Common myeloid progenitor, CD34-positive (primary cell): ENCODE measurements around the gene COPZ2.

Source experiments
- CTCF ChIA-PET: fragments of 350-600 bp; sonication (Branson Sonifier 250); formaldehyde crosslinking; loops from one replicate; lab custom pipeline; 2021; ENCODE audit warnings: antibody characterized with exemption; lab: Charles Lee
- POLR2A ChIA-PET: fragments of 350-600 bp; sonication (Branson Sonifier 250); formaldehyde crosslinking; loops from one replicate; lab custom pipeline; 2021; ENCODE audit warnings: antibody characterized with exemption; lab: Charles Lee
- DNase-seq, 3 donors: peaks; one replicate each; pipeline versions ENCODE4 v3.0.0 to v3.0.0-alpha.2; 2013
- H3K27ac ChIP-seq, 2 experiments: 1 replicate in 1 of 2; 2 replicates in 1 of 2; pipeline ENCODE4 v1.7.0; 2013; ENCODE audit warnings: inconsistent platforms in 2 of 2, low read length in 2 of 2, mild to moderate bottlenecking in 2 of 2, low read depth in 1 of 2, moderate library complexity in 1 of 2; ENCODE audit not compliant: severe bottlenecking in 2 of 2, insufficient read depth in 1 of 2, poor library complexity in 1 of 2
- H3K27me3 ChIP-seq, 5 experiments: replicated peaks in 2 of 5; 1 replicate in 3 of 5; 2 replicates in 2 of 5; pipeline versions ENCODE4 v1.6.1 to v1.7.0; 2013; ENCODE audit warnings: low read length in 4 of 5, mild to moderate bottlenecking in 2 of 5, moderate library complexity in 2 of 5, inconsistent platforms in 1 of 5; ENCODE audit not compliant: insufficient read depth in 5 of 5, control insufficient read depth in 4 of 5
- H3K36me3 ChIP-seq, 4 experiments: 1 replicate in 2 of 4; 2 replicates in 2 of 4; pipeline versions ENCODE4 v1.6.1 to v1.7.0; 2013; ENCODE audit warnings: low read length in 3 of 4, control low read depth in 1 of 4, mild to moderate bottlenecking in 1 of 4; ENCODE audit not compliant: control insufficient read depth in 4 of 4, insufficient read depth in 4 of 4
- H3K4me1 ChIP-seq, 4 experiments: 1 replicate in 3 of 4; 2 replicates in 1 of 4; pipeline versions ENCODE4 v1.6.1 to v1.7.1; 2013; ENCODE audit warnings: low read length in 3 of 4, mild to moderate bottlenecking in 3 of 4, control low read depth in 1 of 4, inconsistent platforms in 1 of 4, moderate library complexity in 1 of 4; ENCODE audit not compliant: control insufficient read depth in 4 of 4, insufficient read depth in 4 of 4; ENCODE audit errors: control extremely low read depth in 1 of 4
- H3K4me3 ChIP-seq, 7 experiments: 1 replicate in 4 of 7; 2 replicates in 3 of 7; pipeline versions ENCODE4 v1.5.1 to v1.7.0; 2013; ENCODE audit warnings: mild to moderate bottlenecking in 7 of 7, low read length in 6 of 7, moderate library complexity in 6 of 7, inconsistent platforms in 2 of 7, low read depth in 2 of 7, control low read depth in 1 of 7; ENCODE audit not compliant: insufficient read depth in 4 of 7, control insufficient read depth in 1 of 7; ENCODE audit errors: extremely low read depth in 1 of 7
- H3K9me3 ChIP-seq, 5 experiments: 1 replicate in 4 of 5; 2 replicates in 1 of 5; pipeline versions ENCODE4 v1.6.1 to v1.7.1; 2013; ENCODE audit warnings: low read length in 4 of 5, mild to moderate bottlenecking in 2 of 5, inconsistent platforms in 1 of 5, low read depth in 1 of 5, moderate library complexity in 1 of 5; ENCODE audit not compliant: control insufficient read depth in 4 of 5, insufficient read depth in 2 of 5; ENCODE audit errors: control extremely low read depth in 1 of 5
- WGBS: methylation state at CpG from one replicate; pipeline ENCODE4 v1.1.5; 2013; ENCODE audit not compliant: insufficient coverage; 5-methylcytosine and 5-hydroxymethylcytosine counted together

The COPZ2 gene

GRCh38 chr17:47999582-47999981 is 38.0 kb downstream of the COPZ2 start:
- Histone ChIP-seq H3K4me1 (peaks cover 0 to 42% (median 20%) of the 10 kb centered on the region in 4 experiments), H3K27ac (no peak overlapping the region), H3K9me3 (no peaks in the 10 kb centered on the region), H3K4me3 (no peak overlapping the region), H3K27me3 (no peaks in the 10 kb centered on the region), H3K36me3 (no peaks in the 10 kb centered on the region)
- WGBS, result 76% methylated on average over 4 of the region's 4 CpGs
- DNase-seq, result peak in 1 of 3 donors; percentile 45
- ChIA-PET CTCF (interaction anchor here (1.1 to 8.9 kb wide), 9 partner anchors 12 to 29 kb away, joined by 3 to 79 read pairs (median 6); partner anchors contain the start of gene CDK5RAP3), POLR2A (no interaction called here)

DNA sequence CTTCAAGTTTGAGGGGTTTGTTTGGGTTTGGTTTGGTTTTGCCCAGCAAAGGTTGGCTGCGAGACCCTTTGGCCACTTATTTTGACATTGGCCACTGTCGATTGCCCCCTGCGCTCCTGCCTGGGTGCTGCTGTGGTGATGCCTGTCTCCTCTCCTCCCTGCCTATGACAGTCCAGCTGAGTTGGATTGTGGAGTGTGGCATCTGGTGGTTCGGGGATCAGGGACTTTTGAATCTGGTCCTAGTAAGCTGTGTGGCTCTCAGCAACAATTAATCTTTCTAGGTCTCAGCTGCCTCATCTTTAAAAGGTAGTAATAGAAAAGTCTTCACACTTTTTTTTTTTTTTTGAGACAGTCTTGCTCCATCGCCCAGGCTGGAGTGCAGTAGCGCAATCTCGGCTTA is 39.6 kb downstream of the COPZ2 start:
- no peak for DNase-seq
- Histone ChIP-seq H3K4me3 (no peak overlapping the region), H3K27ac (no peak overlapping the region), H3K27me3 (peaks cover 0 to 3% (median 0%) of the 10 kb centered on the region in 5 experiments), H3K4me1 (peaks cover 0 to 26% (median 13%) of the 10 kb centered on the region in 4 experiments), H3K36me3 (no peaks in the 10 kb centered on the region), H3K9me3 (no peaks in the 10 kb centered on the region)
- CTCF ChIA-PET, result interaction anchor here (0.6 to 8.9 kb wide), 3 partner anchors 18 to 856 kb away, joined by 3 to 79 read pairs (median 3); no protein-coding TSS in a partner anchor
- WGBS, result 100% methylated on average over 2 of the region's 7 CpGs
- POLR2A ChIA-PET, result no interaction called here

DNA sequence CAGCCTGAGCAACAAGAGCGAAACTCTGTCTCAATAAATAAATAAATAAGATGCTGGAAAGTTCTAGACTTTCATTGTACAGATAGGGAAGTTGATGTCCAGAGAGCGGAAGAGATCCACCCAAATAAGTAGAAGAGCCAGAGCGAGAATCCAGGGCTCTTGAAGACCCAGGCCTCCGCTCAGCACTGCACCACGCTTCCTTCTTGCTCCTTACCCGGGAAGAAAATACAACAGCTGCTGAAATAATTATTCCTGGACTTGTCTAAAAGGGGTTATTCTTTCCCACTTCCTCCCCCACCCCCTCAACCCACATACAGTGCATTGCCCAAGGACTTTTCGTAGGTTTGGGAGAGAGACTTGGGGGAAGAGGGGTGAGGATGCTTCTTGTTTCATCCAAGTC is 40.0 kb downstream of the COPZ2 start:
- peaks cover 0 to 3% (median 0%) of the 10 kb centered on the region in 5 experiments for H3K27me3 ChIP-seq
- no peak for DNase-seq
- no peak overlapping the region for H3K4me3 ChIP-seq
- CTCF ChIA-PET, result interaction anchor here (0.6 to 8.9 kb wide), 3 partner anchors 18 to 856 kb away, joined by 3 to 79 read pairs (median 3); no protein-coding TSS in a partner anchor
- H3K36me3 ChIP-seq, result no peaks in the 10 kb centered on the region
- 100% methylated on average over 2 of the region's 7 CpGs for WGBS
- peaks cover 0 to 22% (median 9%) of the 10 kb centered on the region in 4 experiments for H3K4me1 ChIP-seq
- no peak overlapping the region for H3K27ac ChIP-seq
- POLR2A ChIA-PET, result no interaction called here
- H3K9me3 ChIP-seq, result no peaks in the 10 kb centered on the region

DNA sequence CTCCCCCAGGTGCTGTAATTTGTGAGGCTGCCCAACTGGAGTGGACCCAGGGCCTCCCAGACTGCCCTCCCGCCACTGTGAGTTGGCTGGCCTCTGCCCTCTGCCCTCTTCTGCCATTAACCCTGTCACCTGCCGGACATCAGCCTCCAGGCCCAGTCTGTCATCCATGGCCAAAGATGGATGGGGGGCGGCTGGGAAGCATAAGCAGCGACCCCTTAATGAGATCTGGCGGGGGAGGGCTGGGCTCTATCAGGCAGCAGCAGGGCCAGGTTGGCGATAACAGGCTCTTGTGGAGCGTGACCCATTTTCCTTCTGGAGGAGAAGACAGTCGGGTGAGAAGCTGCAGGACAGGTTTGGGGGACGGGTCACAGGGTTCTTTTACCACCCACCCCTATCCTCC is 41.4 kb downstream of the COPZ2 start:
- no peak for DNase-seq
- H3K27me3 ChIP-seq, result peaks cover 0 to 3% (median 2%) of the 10 kb centered on the region in 5 experiments
- H3K9me3 ChIP-seq, result no peaks in the 10 kb centered on the region
- H3K4me3 ChIP-seq, result no peak overlapping the region
- ChIA-PET POLR2A (no interaction called here), CTCF (interaction anchor here (1.0 to 8.9 kb wide), 3 partner anchors 9 to 23 kb away, joined by 3 to 79 read pairs (median 6); no protein-coding TSS in a partner anchor)
- 99% methylated on average over 7 of the region's 9 CpGs for WGBS
- peaks cover 0 to 8% (median 0%) of the 10 kb centered on the region in 4 experiments for H3K4me1 ChIP-seq
- H3K36me3 ChIP-seq, result no peaks in the 10 kb centered on the region
- no peak overlapping the region for H3K27ac ChIP-seq

GRCh38 chr17:47995241-47995935 is 42.2 kb downstream of the COPZ2 start:
- 90% methylated on average over 12 of the region's 13 CpGs for WGBS
- POLR2A ChIA-PET, result no interaction called here
- Histone ChIP-seq H3K9me3 (no peaks in the 10 kb centered on the region), H3K4me3 (no peak overlapping the region), H3K36me3 (no peaks in the 10 kb centered on the region), H3K27me3 (peaks cover 0 to 3% (median 2%) of the 10 kb centered on the region in 5 experiments), H3K4me1 (peaks cover 0 to 6% (median 0%) of the 10 kb centered on the region in 4 experiments), H3K27ac (no peak overlapping the region)
- CTCF ChIA-PET, result interaction anchor here (1.2 to 8.9 kb wide), 2 partner anchors 15 to 19 kb away, joined by 3 to 79 read pairs; no protein-coding TSS in a partner anchor
- DNase-seq, result no peak

GRCh38 chr17:47994724-47995123 is 42.9 kb downstream of the COPZ2 start:
- Histone ChIP-seq H3K4me1 (peaks cover 0 to 2% (median 0%) of the 10 kb centered on the region in 4 experiments), H3K36me3 (no peaks in the 10 kb centered on the region), H3K4me3 (no peak overlapping the region), H3K27me3 (peaks cover 0 to 4% (median 3%) of the 10 kb centered on the region in 5 experiments), H3K9me3 (no peaks in the 10 kb centered on the region), H3K27ac (no peak overlapping the region)
- DNase-seq, result no peak
- WGBS, result 92% methylated on average over 3 of the region's 4 CpGs
- CTCF ChIA-PET, result interaction anchor here (1.0 to 3.0 kb wide), 4 partner anchors 16 to 53 kb away, joined by 3 to 9 read pairs (median 4); partner anchors contain the start of gene PNPO
- POLR2A ChIA-PET, result no interaction called here

DNA sequence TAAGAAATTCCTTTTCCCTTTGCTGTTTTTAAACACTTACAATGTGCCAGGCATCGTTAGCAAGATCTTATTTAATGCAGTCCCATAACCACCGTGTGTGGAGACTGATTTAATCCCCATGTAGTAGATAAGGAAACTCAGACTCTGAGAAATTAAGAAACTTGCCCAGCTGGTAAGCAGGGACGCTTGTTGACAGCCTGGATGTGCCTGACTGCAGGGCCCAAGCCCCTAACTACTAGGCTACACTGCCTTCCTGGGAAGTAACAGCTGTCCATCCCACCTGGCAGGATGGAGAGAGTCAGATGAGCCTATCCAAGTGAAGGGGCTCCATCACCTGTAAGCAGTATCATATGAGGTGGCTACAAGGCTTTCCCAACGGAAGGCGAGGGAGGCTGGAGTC is 43.6 kb downstream of the COPZ2 start:
- Histone ChIP-seq H3K4me1 (peaks cover 0 to 3% (median 0%) of the 10 kb centered on the region in 4 experiments), H3K27me3 (peaks cover 0 to 5% (median 3%) of the 10 kb centered on the region in 5 experiments), H3K27ac (no peak overlapping the region), H3K9me3 (no peaks in the 10 kb centered on the region), H3K4me3 (no peak overlapping the region), H3K36me3 (no peaks in the 10 kb centered on the region)
- DNase-seq, result no peak
- POLR2A ChIA-PET, result no interaction called here
- 98% methylated on average over 5 of the region's 5 CpGs for WGBS
- CTCF ChIA-PET, result interaction anchor here (1.0 to 3.0 kb wide), 4 partner anchors 15 to 52 kb away, joined by 3 to 9 read pairs (median 4); partner anchors contain the start of gene PNPO
